Measurements from ENCODE around the gene LECT2. TPM values are rescaled to one million over a fixed set of nuclear protein-coding genes. Genes with fewer than 3 reads are reported as not detected.
A peak's percentile ranks its signal among the peaks of the same experiment; 100 is the strongest.

The LECT2 gene
- total RNA-seq, 1 experiment from 2014 or later = not detected

DNA sequence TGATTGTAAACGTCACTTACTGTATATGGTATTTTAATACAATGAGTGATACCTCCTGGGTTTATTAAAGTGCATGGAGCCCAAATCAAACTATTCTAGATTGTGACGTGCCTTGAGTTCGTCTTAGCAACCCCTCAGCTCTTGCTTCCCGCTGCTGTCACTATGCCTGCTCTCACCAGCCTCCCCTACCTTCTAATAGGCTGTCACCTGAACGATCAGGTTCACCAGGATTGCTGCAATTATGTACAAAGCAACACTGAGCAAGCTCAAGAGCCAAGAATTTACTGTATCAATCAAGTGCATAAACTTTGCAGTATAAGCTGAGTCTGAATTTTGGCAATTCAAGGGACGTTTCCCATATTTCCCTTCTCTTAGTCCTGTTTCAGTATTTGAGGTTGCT is 3.0 kb downstream of the LECT2 start:
- Mint-ChIP-seq H3K4me1 (ENCODE audit: low read depth, unreplicated experiment) (no peaks in the 10 kb centered on the region), H3K36me3 (ENCODE audit: insufficient read depth, unreplicated experiment) (no peaks in the 10 kb centered on the region), H3K27me3 (ENCODE audit: unreplicated experiment) (no peaks in the 10 kb centered on the region), H3K4me3 (ENCODE audit: low read depth, unreplicated experiment) (no peak overlapping the region), H3K27ac (ENCODE audit: unreplicated experiment) (no peak overlapping the region), H3K9me3 (ENCODE audit: low read depth, unreplicated experiment) (no peaks in the 10 kb centered on the region)
- CTCF ChIA-PET = no interaction called here
- intact Hi-C loops (cut with micrococcal nuclease; ENCODE audit: unreplicated experiment) = no loop called here
- no peak for DNase-seq
- BruUV-seq (replicated peaks) = no TSS peak
- TF ChIP-seq, protein P1, sequence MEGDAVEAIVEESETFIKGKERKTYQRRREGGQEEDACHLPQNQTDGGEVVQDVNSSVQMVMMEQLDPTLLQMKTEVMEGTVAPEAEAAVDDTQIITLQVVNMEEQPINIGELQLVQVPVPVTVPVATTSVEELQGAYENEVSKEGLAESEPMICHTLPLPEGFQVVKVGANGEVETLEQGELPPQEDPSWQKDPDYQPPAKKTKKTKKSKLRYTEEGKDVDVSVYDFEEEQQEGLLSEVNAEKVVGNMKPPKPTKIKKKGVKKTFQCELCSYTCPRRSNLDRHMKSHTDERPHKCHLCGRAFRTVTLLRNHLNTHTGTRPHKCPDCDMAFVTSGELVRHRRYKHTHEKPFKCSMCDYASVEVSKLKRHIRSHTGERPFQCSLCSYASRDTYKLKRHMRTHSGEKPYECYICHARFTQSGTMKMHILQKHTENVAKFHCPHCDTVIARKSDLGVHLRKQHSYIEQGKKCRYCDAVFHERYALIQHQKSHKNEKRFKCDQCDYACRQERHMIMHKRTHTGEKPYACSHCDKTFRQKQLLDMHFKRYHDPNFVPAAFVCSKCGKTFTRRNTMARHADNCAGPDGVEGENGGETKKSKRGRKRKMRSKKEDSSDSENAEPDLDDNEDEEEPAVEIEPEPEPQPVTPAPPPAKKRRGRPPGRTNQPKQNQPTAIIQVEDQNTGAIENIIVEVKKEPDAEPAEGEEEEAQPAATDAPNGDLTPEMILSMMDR (IDR thresholded peaks at IDR 0.05; ENCODE audit: unreplicated experiment) = no peak

DNA sequence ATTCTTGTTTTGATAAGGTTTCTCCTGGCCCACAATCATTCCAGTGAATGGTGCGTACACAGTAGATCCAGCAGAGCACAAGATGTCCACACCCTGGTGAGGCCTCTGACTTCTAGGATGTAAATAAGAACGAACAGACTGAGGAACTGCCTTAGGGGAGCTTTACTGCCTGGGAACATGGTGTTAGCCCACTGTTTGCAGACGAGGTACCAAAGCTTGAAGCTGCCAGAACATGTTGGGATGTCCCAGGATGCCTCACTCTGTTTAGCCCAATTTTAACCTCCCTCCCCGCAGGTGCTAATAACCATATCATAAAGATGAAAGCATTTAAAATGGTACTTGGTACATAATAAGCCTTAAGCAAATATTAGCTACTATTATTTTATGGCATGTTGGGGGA is 3.5 kb downstream of the LECT2 start:
- H3K9me3 Mint-ChIP-seq (ENCODE audit: low read depth, unreplicated experiment) = no peaks in the 10 kb centered on the region
- H3K36me3 Mint-ChIP-seq (ENCODE audit: insufficient read depth, unreplicated experiment) = no peaks in the 10 kb centered on the region
- no peaks in the 10 kb centered on the region for H3K27me3 Mint-ChIP-seq (ENCODE audit: unreplicated experiment)
- BruUV-seq (replicated peaks) = no TSS peak
- CTCF ChIA-PET = no interaction called here
- no peak overlapping the region for H3K27ac Mint-ChIP-seq (ENCODE audit: unreplicated experiment)
- no peak for DNase-seq
- intact Hi-C loops (cut with micrococcal nuclease; ENCODE audit: unreplicated experiment) = no loop called here
- no peak overlapping the region for H3K4me3 Mint-ChIP-seq (ENCODE audit: low read depth, unreplicated experiment)
- TF ChIP-seq, protein P1 (IDR thresholded peaks at IDR 0.05; ENCODE audit: unreplicated experiment) = no peak
- no peaks in the 10 kb centered on the region for H3K4me1 Mint-ChIP-seq (ENCODE audit: low read depth, unreplicated experiment)

DNA sequence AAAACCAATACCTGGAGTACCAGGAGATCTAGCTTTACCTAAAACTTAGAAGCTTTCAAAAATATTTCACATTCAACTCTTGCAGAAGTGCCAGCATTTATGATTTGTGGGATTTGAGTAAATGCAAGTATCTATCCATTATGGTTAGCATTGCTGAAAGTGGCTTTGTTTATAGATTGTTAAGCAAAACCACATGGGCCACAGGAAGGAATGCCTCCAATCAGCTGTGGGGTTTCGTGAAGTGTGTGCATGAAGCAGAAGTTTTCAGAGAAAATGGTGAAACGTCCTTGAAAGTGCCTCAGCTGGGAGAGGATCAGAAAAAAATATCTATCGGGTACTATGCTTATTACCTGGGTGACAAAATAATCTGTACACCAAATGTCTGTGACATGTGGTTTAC is 4.2 kb downstream of the LECT2 start:
- Mint-ChIP-seq H3K36me3 (ENCODE audit: insufficient read depth, unreplicated experiment) (no peaks in the 10 kb centered on the region), H3K9me3 (ENCODE audit: low read depth, unreplicated experiment) (no peaks in the 10 kb centered on the region), H3K4me1 (ENCODE audit: low read depth, unreplicated experiment) (no peaks in the 10 kb centered on the region), H3K4me3 (ENCODE audit: low read depth, unreplicated experiment) (no peak overlapping the region), H3K27me3 (ENCODE audit: unreplicated experiment) (no peaks in the 10 kb centered on the region), H3K27ac (ENCODE audit: unreplicated experiment) (no peak overlapping the region)
- BruUV-seq (replicated peaks) = no TSS peak
- TF ChIP-seq, protein P1 (IDR thresholded peaks at IDR 0.05; ENCODE audit: unreplicated experiment) = no peak
- intact Hi-C loops (cut with micrococcal nuclease; ENCODE audit: unreplicated experiment) = no loop called here
- CTCF ChIA-PET = interaction anchor here (1.1 kb wide), 1 partner anchor 103 kb away, joined by 3 read pairs; no protein-coding TSS in a partner anchor
- DNase-seq = no peak

DNA sequence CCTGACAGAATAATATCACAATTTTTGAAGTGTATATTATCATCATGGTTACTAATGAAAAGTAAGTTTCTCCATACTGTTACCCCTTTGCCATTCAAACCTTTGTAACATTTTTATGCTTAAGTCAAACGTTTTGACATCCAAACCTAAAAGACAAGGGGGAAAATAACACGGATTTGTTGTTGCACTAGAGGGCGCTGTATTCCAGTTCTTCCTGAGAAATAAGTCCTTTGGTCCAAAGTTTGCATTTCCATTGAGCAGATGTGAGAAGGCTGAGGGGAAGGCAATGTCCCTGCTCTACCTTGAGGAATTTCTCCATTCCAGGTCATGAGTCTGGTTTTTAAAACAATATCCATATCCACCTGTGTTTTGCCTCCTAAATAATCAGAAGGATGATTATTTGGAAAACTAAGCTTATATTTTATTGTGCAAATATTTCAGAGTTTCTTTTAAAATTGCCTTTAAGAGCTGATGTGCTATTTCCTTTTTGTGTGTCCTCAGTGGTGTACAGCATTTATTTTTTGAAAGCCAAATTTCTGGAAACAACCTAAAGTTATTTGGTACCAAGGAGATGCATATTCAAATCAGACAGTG is 9.7 kb downstream of the LECT2 start:
- no peaks in the 10 kb centered on the region for H3K9me3 Mint-ChIP-seq (ENCODE audit: low read depth, unreplicated experiment)
- no TSS peak for BruUV-seq (replicated peaks)
- CTCF ChIA-PET = interaction anchor here (0.8 to 2.0 kb wide), 4 partner anchors 76 to 137 kb away, joined by 3 to 9 read pairs (median 4); no protein-coding TSS in a partner anchor
- peak; percentile 66 for DNase-seq
- no peaks in the 10 kb centered on the region for H3K36me3 Mint-ChIP-seq (ENCODE audit: insufficient read depth, unreplicated experiment)
- H3K27ac Mint-ChIP-seq (ENCODE audit: unreplicated experiment) = no peak overlapping the region
- no peak overlapping the region for H3K4me3 Mint-ChIP-seq (ENCODE audit: low read depth, unreplicated experiment)
- TF ChIP-seq, protein P1 (IDR thresholded peaks at IDR 0.05; ENCODE audit: unreplicated experiment) = peak; percentile 76
- H3K27me3 Mint-ChIP-seq (ENCODE audit: unreplicated experiment) = no peaks in the 10 kb centered on the region
- no peaks in the 10 kb centered on the region for H3K4me1 Mint-ChIP-seq (ENCODE audit: low read depth, unreplicated experiment)
- intact Hi-C loops (cut with micrococcal nuclease; ENCODE audit: unreplicated experiment) = loop anchor here (1.0 to 5.0 kb wide), 6 partner anchors 58 to 267 kb away; no protein-coding TSS in a partner anchor

Data from Calu3 (cell line).